Measurements from ENCODE around the gene SIRT3.
"Not testable (repeated sequence)": the region's sequence is repeated elsewhere in the genome, so short reads cannot be mapped to it uniquely, and the experiment has no call there.

Gene SIRT3

GRCh38 chr11:238346-238745, 2.2 kb upstream of the SIRT3 start:
- H3K9me3 ChIP-seq (ENCODE audit: control insufficient read depth, low read length); H3K4me2 ChIP-seq (ENCODE audit: low read length, poor library complexity, severe bottlenecking); H3K4ac ChIP-seq (ENCODE audit: low read depth in 1 of 2, low read length in 2 of 2); H2BK120ac ChIP-seq (ENCODE audit: low read depth, low read length); H2BK12ac ChIP-seq (ENCODE audit: low read length in 2 of 2); H3K18ac ChIP-seq (ENCODE audit: low read depth in 1 of 2, low read length in 2 of 2); H3K27me3 ChIP-seq (ENCODE audit: control insufficient read depth in 1 of 2, insufficient read depth in 1 of 2, low read length in 2 of 2); H3K27ac ChIP-seq (ENCODE audit: low read length, poor library complexity, severe bottlenecking); H2BK15ac ChIP-seq (ENCODE audit: low read depth, poor library complexity, severe bottlenecking); DNase-seq; H2AK5ac ChIP-seq (ENCODE audit: low read length, severe bottlenecking); H4K8ac ChIP-seq (ENCODE audit: low read length); H3K23ac ChIP-seq (ENCODE audit: low read length in 2 of 2); H3K14ac ChIP-seq (ENCODE audit: low read length in 2 of 2); H2BK5ac ChIP-seq (ENCODE audit: low read depth, low read length, poor library complexity, severe bottlenecking); H4K91ac ChIP-seq (ENCODE audit: low read length); H3K4me1 ChIP-seq (ENCODE audit: control insufficient read depth, insufficient read depth, low read depth, low read length); H2AFZ ChIP-seq (ENCODE audit: low read depth, low read length): not testable (repeated sequence)
- peaks cover 23% of the 10 kb centered on the region for H3K79me1 ChIP-seq (replicated peaks; ENCODE audit: low read length, poor library complexity, severe bottlenecking)
- H3K4me3 ChIP-seq (ENCODE audit: insufficient read depth in 1 of 2, low read depth in 1 of 2, low read length in 2 of 2) = peak overlapping the region in 1 of 2 experiments; percentile 100
- peak overlapping the region; percentile 98 for H3K9ac ChIP-seq (ENCODE audit: low read length)
- 95% methylated on average over 7 of the region's 7 CpGs for WGBS
- H3K36me3 ChIP-seq (ENCODE audit: control insufficient read depth in 1 of 2, insufficient read depth in 2 of 2, low read depth in 1 of 2, low read length in 2 of 2) = peaks cover 13 to 41% of the 10 kb centered on the region in 2 experiments

- no peaks in the 10 kb centered on the region for H3K27me3 ChIP-seq (ENCODE audit: control insufficient read depth in 1 of 2, insufficient read depth in 1 of 2, low read length in 2 of 2)
- peak within 1 kb of the TSS; percentile 50 for H4K8ac ChIP-seq (ENCODE audit: low read length)
- H3K4me1 ChIP-seq (ENCODE audit: control insufficient read depth, insufficient read depth, low read depth, low read length) = peaks cover 6% of the 10 kb centered on the region
- DNase-seq = peak; percentile 90
- H3K4me3 ChIP-seq (ENCODE audit: insufficient read depth in 1 of 2, low read depth in 1 of 2, low read length in 2 of 2) = peak within 1 kb of the TSS; percentile 85 to 100
- no peak within 1 kb of the TSS for H2BK5ac ChIP-seq (ENCODE audit: low read depth, low read length, poor library complexity, severe bottlenecking)
- peak within 1 kb of the TSS in 1 of 2 experiments; percentile 80 for H3K14ac ChIP-seq (ENCODE audit: low read length in 2 of 2)
- under 1% methylated on average over 59 of the region's 62 CpGs for WGBS
- peak within 1 kb of the TSS; percentile 86 for H4K91ac ChIP-seq (ENCODE audit: low read length)
- H3K4me2 ChIP-seq (ENCODE audit: low read length, poor library complexity, severe bottlenecking) = peak within 1 kb of the TSS; percentile 88
- peak within 1 kb of the TSS; percentile 92 for H3K27ac ChIP-seq (ENCODE audit: low read length, poor library complexity, severe bottlenecking)
- H3K4ac ChIP-seq (ENCODE audit: low read depth in 1 of 2, low read length in 2 of 2) = peak within 1 kb of the TSS; percentile 66 to 81
- H3K79me1 ChIP-seq (replicated peaks; ENCODE audit: low read length, poor library complexity, severe bottlenecking) = peaks cover 31% of the 10 kb centered on the region
- H2AFZ ChIP-seq (ENCODE audit: low read depth, low read length) = peak within 1 kb of the TSS; percentile 2
- H2BK120ac ChIP-seq (ENCODE audit: low read depth, low read length) = peak within 1 kb of the TSS; percentile 77
- H2BK12ac ChIP-seq (ENCODE audit: low read length in 2 of 2) = peak within 1 kb of the TSS in 1 of 2 experiments; percentile 40
- H3K18ac ChIP-seq (ENCODE audit: low read depth in 1 of 2, low read length in 2 of 2) = peak within 1 kb of the TSS; percentile 85 to 91
- H3K9ac ChIP-seq (ENCODE audit: low read length) = peak within 1 kb of the TSS; percentile 98
- H2AK5ac ChIP-seq (ENCODE audit: low read length, severe bottlenecking) = no peak within 1 kb of the TSS
- no peak within 1 kb of the TSS for H2BK15ac ChIP-seq (ENCODE audit: low read depth, poor library complexity, severe bottlenecking)
- peaks cover 17 to 35% of the 10 kb centered on the region in 2 experiments for H3K36me3 ChIP-seq (ENCODE audit: control insufficient read depth in 1 of 2, insufficient read depth in 2 of 2, low read depth in 1 of 2, low read length in 2 of 2)
- H3K9me3 ChIP-seq (ENCODE audit: control insufficient read depth, low read length) = no peaks in the 10 kb centered on the region
- peak within 1 kb of the TSS in 1 of 2 experiments; percentile 2 for H3K23ac ChIP-seq (ENCODE audit: low read length in 2 of 2)
These were observed 929 bp upstream of the SIRT3 start, which contains the start of gene PSMD13 for GRCh38 chr11:236774-237767. Gene PSMD13, plus strand, starts transcription at chr11:236976. Its CDS starts 74 bp downstream, at chr11:237050.

- H3K27ac ChIP-seq (ENCODE audit: low read length, poor library complexity, severe bottlenecking) = peak overlapping the region; percentile 48
- H4K8ac ChIP-seq (ENCODE audit: low read length) = peak overlapping the region; percentile 32
- peaks cover 6% of the 10 kb centered on the region for H3K4me1 ChIP-seq (ENCODE audit: control insufficient read depth, insufficient read depth, low read depth, low read length)
- WGBS = 14% methylated on average over 12 of the region's 13 CpGs
- peak overlapping the region; percentile 62 for H3K4me2 ChIP-seq (ENCODE audit: low read length, poor library complexity, severe bottlenecking)
- no peak overlapping the region for H2BK120ac ChIP-seq (ENCODE audit: low read depth, low read length)
- peaks cover 11 to 23% of the 10 kb centered on the region in 2 experiments for H3K36me3 ChIP-seq (ENCODE audit: control insufficient read depth in 1 of 2, insufficient read depth in 2 of 2, low read depth in 1 of 2, low read length in 2 of 2)
- H3K9ac ChIP-seq (ENCODE audit: low read length) = peak overlapping the region; percentile 95
- H3K4ac ChIP-seq (ENCODE audit: low read depth in 1 of 2, low read length in 2 of 2) = peak overlapping the region in 1 of 2 experiments; percentile 81
- H4K91ac ChIP-seq (ENCODE audit: low read length) = no peak overlapping the region
- H2BK12ac ChIP-seq (ENCODE audit: low read length in 2 of 2) = peak overlapping the region in 1 of 2 experiments; percentile 40
- peaks cover 25% of the 10 kb centered on the region for H3K79me1 ChIP-seq (replicated peaks; ENCODE audit: low read length, poor library complexity, severe bottlenecking)
- H2AK5ac ChIP-seq (ENCODE audit: low read length, severe bottlenecking) = no peak overlapping the region
- no peaks in the 10 kb centered on the region for H3K9me3 ChIP-seq (ENCODE audit: control insufficient read depth, low read length)
- H2BK5ac ChIP-seq (ENCODE audit: low read depth, low read length, poor library complexity, severe bottlenecking) = no peak overlapping the region
- H2BK15ac ChIP-seq (ENCODE audit: low read depth, poor library complexity, severe bottlenecking) = no peak overlapping the region
- peak overlapping the region; percentile 85 to 97 for H3K4me3 ChIP-seq (ENCODE audit: insufficient read depth in 1 of 2, low read depth in 1 of 2, low read length in 2 of 2)
- peak overlapping the region; percentile 2 for H2AFZ ChIP-seq (ENCODE audit: low read depth, low read length)
- H3K23ac ChIP-seq (ENCODE audit: low read length in 2 of 2) = peak overlapping the region in 1 of 2 experiments; percentile 2
- H3K18ac ChIP-seq (ENCODE audit: low read depth in 1 of 2, low read length in 2 of 2) = peak overlapping the region; percentile 85 to 91
- peak overlapping the region in 1 of 2 experiments; percentile 80 for H3K14ac ChIP-seq (ENCODE audit: low read length in 2 of 2)
- no peaks in the 10 kb centered on the region for H3K27me3 ChIP-seq (ENCODE audit: control insufficient read depth in 1 of 2, insufficient read depth in 1 of 2, low read length in 2 of 2)
- DNase-seq = no peak
These were observed 539 bp downstream of the SIRT3 start for GRCh38 chr11:235609-235996.

- Histone ChIP-seq H2AK5ac (ENCODE audit: low read length, severe bottlenecking) (no peak overlapping the region), H3K23ac (ENCODE audit: low read length in 2 of 2) (no peak overlapping the region), H3K18ac (ENCODE audit: low read depth in 1 of 2, low read length in 2 of 2) (no peak overlapping the region), H3K9ac (ENCODE audit: low read length) (peak overlapping the region; percentile 95), H4K91ac (ENCODE audit: low read length) (no peak overlapping the region), H3K36me3 (ENCODE audit: control insufficient read depth in 1 of 2, insufficient read depth in 2 of 2, low read depth in 1 of 2, low read length in 2 of 2) (peaks cover 13 to 23% of the 10 kb centered on the region in 2 experiments), H3K27ac (ENCODE audit: low read length, poor library complexity, severe bottlenecking) (no peak overlapping the region), H3K4me2 (ENCODE audit: low read length, poor library complexity, severe bottlenecking) (peak overlapping the region; percentile 62), H2BK15ac (ENCODE audit: low read depth, poor library complexity, severe bottlenecking) (no peak overlapping the region), H4K8ac (ENCODE audit: low read length) (no peak overlapping the region), H3K79me1 (replicated peaks; ENCODE audit: low read length, poor library complexity, severe bottlenecking) (peaks cover 29% of the 10 kb centered on the region), H3K4me3 (ENCODE audit: insufficient read depth in 1 of 2, low read depth in 1 of 2, low read length in 2 of 2) (peak overlapping the region in 1 of 2 experiments; percentile 97), H2BK12ac (ENCODE audit: low read length in 2 of 2) (no peak overlapping the region), H3K9me3 (ENCODE audit: control insufficient read depth, low read length) (no peaks in the 10 kb centered on the region), H3K4me1 (ENCODE audit: control insufficient read depth, insufficient read depth, low read depth, low read length) (peaks cover 6% of the 10 kb centered on the region), H2BK120ac (ENCODE audit: low read depth, low read length) (no peak overlapping the region), H2AFZ (ENCODE audit: low read depth, low read length) (no peak overlapping the region), H3K4ac (ENCODE audit: low read depth in 1 of 2, low read length in 2 of 2) (no peak overlapping the region), H2BK5ac (ENCODE audit: low read depth, low read length, poor library complexity, severe bottlenecking) (no peak overlapping the region), H3K27me3 (ENCODE audit: control insufficient read depth in 1 of 2, insufficient read depth in 1 of 2, low read length in 2 of 2) (no peaks in the 10 kb centered on the region), H3K14ac (ENCODE audit: low read length in 2 of 2) (no peak overlapping the region)
- WGBS = 89% methylated on average over 8 of the region's 8 CpGs
- DNase-seq = no peak
These were observed 962 bp downstream of the SIRT3 start for GRCh38 chr11:235180-235579.

All from mesenchymal stem cell (in vitro differentiated cells and primary cell).